HL-60 (cell line): ENCODE measurements around the gene PRKCE.

ENCODE experiments used
- DNase-seq, 2 experiments: peaks; one replicate each; pipeline ENCODE4 v3.0.0-alpha.2; 2010 to 2020; ENCODE audit warnings: low read depth in 1 of 2, low spot score in 1 of 2
- H3K27ac ChIP-seq: fragments of 250-450 bp; sonication (Bioruptor Pico); replicated peaks from 2 replicates; pipeline ENCODE4 v1.5.1; 2020; ENCODE audit warnings: mild to moderate bottlenecking, moderate library complexity
- H3K27me3 ChIP-seq: fragments of 250-450 bp; sonication (Bioruptor Pico); 2 replicates; pipeline ENCODE4 v1.5.1; 2021; ENCODE audit warnings: mild to moderate bottlenecking, moderate library complexity; ENCODE audit not compliant: insufficient read depth, poor library complexity, severe bottlenecking
- H3K4me3 ChIP-seq: replicated peaks from 2 replicates; pipeline ENCODE4 v1.5.1; 2011; ENCODE audit warnings: mild to moderate bottlenecking, control low read depth, low read length; ENCODE audit not compliant: insufficient read depth
- GABPA ChIP-seq: IDR thresholded peaks from 2 replicates; pipeline ENCODE4 v1.6.1; 2012; ENCODE audit warnings: low read depth
- POLR2AphosphoS5 ChIP-seq: IDR thresholded peaks from 2 replicates; pipeline ENCODE4 v1.6.1; 2012; ENCODE audit warnings: low read depth
- SPI1 ChIP-seq: IDR thresholded peaks from 2 replicates; pipeline ENCODE4 v1.6.1; 2012; ENCODE audit warnings: low read depth, mild to moderate bottlenecking, borderline replicate concordance
- TF ChIP-seq, protein P1 (sequence below): IDR thresholded peaks from one replicate; pipeline ENCODE4 v1.5.1; 2011; ENCODE audit warnings: low read length, control low read depth, inconsistent platforms; ENCODE audit not compliant: insufficient read depth
- TF ChIP-seq, protein P2 (sequence below): IDR thresholded peaks from 2 replicates; pipeline ENCODE4 v1.6.1; 2012; ENCODE audit warnings: low read depth; ENCODE audit not compliant: insufficient replicate concordance

Gene PRKCE

DNA sequence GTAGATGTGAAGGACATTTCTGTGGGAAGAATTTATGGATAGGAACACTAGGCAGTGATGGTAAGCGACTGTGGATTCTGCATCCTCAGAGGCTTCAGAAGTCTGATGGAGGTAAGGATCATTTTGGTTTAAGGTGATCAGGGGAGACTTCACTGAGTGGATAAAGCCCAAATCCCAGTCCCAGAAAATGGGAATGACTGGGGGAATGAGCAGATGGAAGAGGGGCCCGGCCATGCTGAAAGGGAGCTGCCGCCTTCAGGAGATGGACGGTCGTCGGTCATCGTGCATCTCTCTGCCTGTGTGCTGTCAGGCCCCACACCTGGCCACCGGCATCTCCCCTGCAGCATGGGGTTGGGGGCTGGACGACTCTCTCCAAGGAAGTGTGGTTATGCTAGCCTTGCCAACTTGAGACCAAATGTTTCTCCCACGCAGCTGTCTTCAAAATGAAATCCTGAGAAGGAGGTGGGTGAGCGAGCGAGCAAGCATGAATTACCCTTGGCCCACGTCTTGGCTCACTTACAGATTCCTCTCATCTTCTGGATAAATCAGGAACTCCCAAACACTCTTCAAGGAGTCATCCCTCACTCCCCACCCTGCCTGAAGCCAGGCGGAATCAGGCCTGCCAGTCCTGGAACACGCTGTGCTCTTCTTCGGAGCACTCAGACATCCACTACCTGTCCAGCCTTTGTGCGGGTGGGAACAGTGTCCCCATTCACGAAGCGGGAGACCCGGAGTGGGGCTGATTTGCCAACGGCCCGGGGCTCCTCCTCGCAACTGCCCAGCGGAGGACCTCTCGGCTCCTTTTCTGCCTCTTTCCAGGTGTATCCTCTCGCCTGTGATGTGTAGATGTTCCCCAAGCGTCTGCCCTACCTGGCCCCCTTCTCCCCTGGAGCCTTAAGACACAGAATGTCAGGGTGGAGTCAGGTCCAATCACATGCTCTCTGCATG is 85.6 kb downstream of the PRKCE start:
- TF ChIP-seq, protein P1, sequence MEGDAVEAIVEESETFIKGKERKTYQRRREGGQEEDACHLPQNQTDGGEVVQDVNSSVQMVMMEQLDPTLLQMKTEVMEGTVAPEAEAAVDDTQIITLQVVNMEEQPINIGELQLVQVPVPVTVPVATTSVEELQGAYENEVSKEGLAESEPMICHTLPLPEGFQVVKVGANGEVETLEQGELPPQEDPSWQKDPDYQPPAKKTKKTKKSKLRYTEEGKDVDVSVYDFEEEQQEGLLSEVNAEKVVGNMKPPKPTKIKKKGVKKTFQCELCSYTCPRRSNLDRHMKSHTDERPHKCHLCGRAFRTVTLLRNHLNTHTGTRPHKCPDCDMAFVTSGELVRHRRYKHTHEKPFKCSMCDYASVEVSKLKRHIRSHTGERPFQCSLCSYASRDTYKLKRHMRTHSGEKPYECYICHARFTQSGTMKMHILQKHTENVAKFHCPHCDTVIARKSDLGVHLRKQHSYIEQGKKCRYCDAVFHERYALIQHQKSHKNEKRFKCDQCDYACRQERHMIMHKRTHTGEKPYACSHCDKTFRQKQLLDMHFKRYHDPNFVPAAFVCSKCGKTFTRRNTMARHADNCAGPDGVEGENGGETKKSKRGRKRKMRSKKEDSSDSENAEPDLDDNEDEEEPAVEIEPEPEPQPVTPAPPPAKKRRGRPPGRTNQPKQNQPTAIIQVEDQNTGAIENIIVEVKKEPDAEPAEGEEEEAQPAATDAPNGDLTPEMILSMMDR = no peak
- TF ChIP-seq GABPA = no peak
- TF ChIP-seq POLR2AphosphoS5 = no peak
- TF ChIP-seq SPI1 = no peak
- TF ChIP-seq, protein P2, sequence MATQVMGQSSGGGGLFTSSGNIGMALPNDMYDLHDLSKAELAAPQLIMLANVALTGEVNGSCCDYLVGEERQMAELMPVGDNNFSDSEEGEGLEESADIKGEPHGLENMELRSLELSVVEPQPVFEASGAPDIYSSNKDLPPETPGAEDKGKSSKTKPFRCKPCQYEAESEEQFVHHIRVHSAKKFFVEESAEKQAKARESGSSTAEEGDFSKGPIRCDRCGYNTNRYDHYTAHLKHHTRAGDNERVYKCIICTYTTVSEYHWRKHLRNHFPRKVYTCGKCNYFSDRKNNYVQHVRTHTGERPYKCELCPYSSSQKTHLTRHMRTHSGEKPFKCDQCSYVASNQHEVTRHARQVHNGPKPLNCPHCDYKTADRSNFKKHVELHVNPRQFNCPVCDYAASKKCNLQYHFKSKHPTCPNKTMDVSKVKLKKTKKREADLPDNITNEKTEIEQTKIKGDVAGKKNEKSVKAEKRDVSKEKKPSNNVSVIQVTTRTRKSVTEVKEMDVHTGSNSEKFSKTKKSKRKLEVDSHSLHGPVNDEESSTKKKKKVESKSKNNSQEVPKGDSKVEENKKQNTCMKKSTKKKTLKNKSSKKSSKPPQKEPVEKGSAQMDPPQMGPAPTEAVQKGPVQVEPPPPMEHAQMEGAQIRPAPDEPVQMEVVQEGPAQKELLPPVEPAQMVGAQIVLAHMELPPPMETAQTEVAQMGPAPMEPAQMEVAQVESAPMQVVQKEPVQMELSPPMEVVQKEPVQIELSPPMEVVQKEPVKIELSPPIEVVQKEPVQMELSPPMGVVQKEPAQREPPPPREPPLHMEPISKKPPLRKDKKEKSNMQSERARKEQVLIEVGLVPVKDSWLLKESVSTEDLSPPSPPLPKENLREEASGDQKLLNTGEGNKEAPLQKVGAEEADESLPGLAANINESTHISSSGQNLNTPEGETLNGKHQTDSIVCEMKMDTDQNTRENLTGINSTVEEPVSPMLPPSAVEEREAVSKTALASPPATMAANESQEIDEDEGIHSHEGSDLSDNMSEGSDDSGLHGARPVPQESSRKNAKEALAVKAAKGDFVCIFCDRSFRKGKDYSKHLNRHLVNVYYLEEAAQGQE = no peak
- DNase-seq = no peak
- no peak overlapping the region for H3K27ac ChIP-seq
- H3K27me3 ChIP-seq = no peaks in the 10 kb centered on the region
- H3K4me3 ChIP-seq = no peak overlapping the region

DNA sequence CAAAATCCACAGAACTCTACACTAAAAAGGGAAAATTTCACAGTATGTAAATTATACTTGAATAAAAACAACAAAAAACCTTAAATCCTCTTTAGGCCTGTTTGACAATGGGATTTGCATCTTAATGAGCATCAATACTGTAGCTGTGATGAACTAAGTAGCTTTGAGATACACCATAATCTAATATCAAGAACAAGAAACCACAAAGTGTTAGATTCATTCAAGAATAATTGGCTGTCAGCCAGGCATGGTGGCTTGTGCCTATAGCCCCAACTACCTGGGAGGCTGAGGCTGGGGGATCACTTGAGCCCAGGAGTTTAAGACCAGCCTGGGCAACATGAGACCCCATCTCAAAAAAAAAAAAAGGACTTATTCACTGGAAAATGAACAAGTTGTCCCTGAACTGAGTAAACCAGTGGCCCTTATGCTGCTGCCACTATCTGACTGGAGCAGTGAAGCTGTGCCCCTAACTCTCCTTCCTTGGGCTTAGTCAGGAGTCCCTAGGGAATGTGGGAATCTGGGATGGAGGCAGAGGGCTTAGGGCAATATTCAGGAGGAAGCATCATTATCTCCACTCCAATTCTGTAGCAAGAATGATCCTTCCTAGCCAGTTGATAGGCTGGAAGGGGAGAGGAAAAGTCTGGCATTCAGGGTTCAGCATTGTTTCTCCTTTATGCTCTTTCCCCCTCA is 88.5 kb downstream of the PRKCE start:
- H3K4me3 ChIP-seq = no peak overlapping the region
- H3K27ac ChIP-seq = no peak overlapping the region
- TF ChIP-seq POLR2AphosphoS5 = no peak
- TF ChIP-seq, protein P2 = no peak
- TF ChIP-seq, protein P1 = no peak
- no peaks in the 10 kb centered on the region for H3K27me3 ChIP-seq
- no peak for DNase-seq

DNA sequence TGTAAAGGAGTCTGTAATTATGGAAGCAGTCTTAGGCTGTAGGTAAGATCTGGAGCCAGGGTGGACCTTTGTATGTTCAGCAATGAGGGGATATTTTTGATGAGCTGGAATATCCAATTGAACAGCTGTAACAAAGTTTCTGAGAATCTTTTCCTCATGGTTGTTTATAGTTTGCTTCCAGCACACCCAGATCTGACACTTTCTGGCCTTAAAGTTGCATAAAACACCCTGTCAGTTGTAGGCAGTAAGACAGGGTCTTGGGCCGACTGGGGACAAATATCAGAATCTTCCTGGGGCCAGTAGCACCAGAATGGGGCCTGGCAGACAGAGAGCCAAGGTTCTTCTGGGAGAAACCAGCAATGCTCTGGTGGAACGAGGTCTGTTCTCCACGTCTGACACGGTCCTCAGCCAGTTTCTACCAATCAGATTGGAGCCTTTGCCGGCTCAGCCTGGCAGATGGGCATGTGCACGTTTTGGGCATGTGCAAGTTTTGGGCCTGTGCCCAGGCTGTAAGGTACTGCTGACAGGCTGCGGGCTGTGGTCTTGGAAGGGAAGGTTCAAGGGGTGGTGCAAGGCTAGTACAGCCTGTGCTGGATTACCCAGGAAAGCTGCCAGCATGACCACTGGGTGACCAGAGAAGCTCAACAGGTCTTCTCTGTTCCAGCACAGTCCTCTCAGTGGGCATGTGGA is 89.8 kb downstream of the PRKCE start:
- TF ChIP-seq, protein P1 = no peak
- TF ChIP-seq GABPA (no peak), SPI1 (no peak), POLR2AphosphoS5 (no peak)
- TF ChIP-seq, protein P2 = no peak
- DNase-seq = no peak
- no peak overlapping the region for H3K27ac ChIP-seq

More for the DNA sequence above, 89.8 kb downstream of the PRKCE start:
- Histone ChIP-seq H3K4me3 (no peak overlapping the region), H3K27me3 (no peaks in the 10 kb centered on the region)
